Endothelial cell of umbilical vein (primary cell): ENCODE data around the gene HNRNPA1L2. TPM values are rescaled to one million over a fixed set of nuclear protein-coding genes. Genes with fewer than 3 reads are reported as not detected.

Experiments
- BruUV-seq: library from RNA; stranded (reverse); fragments of 400-500 nt; replicated peaks from 2 replicates; lab custom pipeline; 2021; lab: Mats Ljungman, UMichigan
- CTCF ChIA-PET: fragments of 300-600, 350-600 bp; sonication (Branson Sonifier 250); formaldehyde crosslinking; loops from one replicate; lab custom pipeline; 2021; ENCODE audit warnings: antibody characterized with exemption, inconsistent platforms; lab: Charles Lee
- POLR2A ChIA-PET: fragments of 300-600, 350-600 bp; sonication (Branson Sonifier 250); formaldehyde crosslinking; loops from one replicate; lab custom pipeline; 2021; ENCODE audit warnings: antibody characterized with exemption, inconsistent platforms; lab: Charles Lee
- DNase-seq: peaks from one replicate; pipeline ENCODE4 v3.0.0-alpha.2; 2011; ENCODE audit warnings: low read depth, low spot score
- FAIRE-seq: peaks from 2 replicates; lab custom pipeline; 2011; peaks lifted over from hg19 to GRCh38; lab: Jason Lieb, UNC
- H2AFZ ChIP-seq: 2 replicates; pipeline ENCODE4 v1.6.0; 2012; ENCODE audit warnings: low read depth, low read length, control low read depth, inconsistent platforms
- H3K27ac ChIP-seq: 2 replicates; pipeline ENCODE4 v1.5.1; 2011; ENCODE audit warnings: low read depth, mild to moderate bottlenecking, control low read depth, low read length, moderate library complexity; ENCODE audit not compliant: insufficient read depth
- H3K27me3 ChIP-seq, 2 experiments: 2 replicates each; pipeline versions ENCODE4 v1.6.0 to v1.6.1; 2011; ENCODE audit warnings: low read length in 2 of 2, mixed read lengths in 1 of 2; ENCODE audit not compliant: control insufficient read depth in 2 of 2, insufficient read depth in 2 of 2
- H3K36me3 ChIP-seq, 2 experiments: 2 replicates in 1 of 2; 3 replicates in 1 of 2; pipeline ENCODE4 v1.5.1; 2011; ENCODE audit warnings: low read length in 2 of 2, mild to moderate bottlenecking in 1 of 2, moderate library complexity in 1 of 2; ENCODE audit not compliant: control insufficient read depth in 2 of 2, insufficient read depth in 2 of 2; ENCODE audit errors: extremely low read depth in 1 of 2
- H3K4me1 ChIP-seq: 3 replicates; pipeline ENCODE4 v1.5.1; 2011; ENCODE audit warnings: mild to moderate bottlenecking, low read length; ENCODE audit not compliant: control insufficient read depth, insufficient read depth; ENCODE audit errors: extremely low read depth
- H3K4me2 ChIP-seq: 2 replicates; pipeline ENCODE4 v1.6.1; 2011; ENCODE audit warnings: low read length, control low read depth, mixed read lengths; ENCODE audit not compliant: insufficient read depth
- H3K4me3 ChIP-seq, 3 experiments: fragments of 200-600 bp in 1 of 3; sonication (generic), shearing (Covaris generic) in 1 of 3; replicated peaks in 1 of 3; 2 replicates each; pipeline ENCODE4 v1.5.1; 2011 to 2016; ENCODE audit warnings: control low read depth in 3 of 3, low read length in 3 of 3, mild to moderate bottlenecking in 2 of 3, inconsistent platforms in 1 of 3, low read depth in 1 of 3, moderate library complexity in 1 of 3; ENCODE audit not compliant: insufficient read depth in 1 of 3
- H3K79me2 ChIP-seq: 2 replicates; pipeline ENCODE4 v1.6.0; 2012; ENCODE audit warnings: low read length, inconsistent platforms; ENCODE audit not compliant: control insufficient read depth, insufficient read depth
- H3K9ac ChIP-seq: replicated peaks from 2 replicates; pipeline ENCODE3; 2011; ENCODE audit warnings: low read length, control low read depth; ENCODE audit not compliant: insufficient read depth; ENCODE audit errors: extremely low read depth
- H3K9me1 ChIP-seq: replicated peaks from 3 replicates; pipeline ENCODE4 v1.6.0; 2011; ENCODE audit warnings: mild to moderate bottlenecking, low read length; ENCODE audit not compliant: control insufficient read depth, insufficient read depth; ENCODE audit errors: extremely low read depth
- H3K9me3 ChIP-seq: replicated peaks from 2 replicates; pipeline ENCODE4 v1.5.1; 2012; ENCODE audit warnings: low read length, inconsistent platforms; ENCODE audit not compliant: control insufficient read depth, insufficient read depth
- H4K20me1 ChIP-seq: replicated peaks from 2 replicates; pipeline ENCODE3; 2011; ENCODE audit warnings: mild to moderate bottlenecking, low read length; ENCODE audit not compliant: control insufficient read depth, insufficient read depth; ENCODE audit errors: extremely low read depth
- JUN ChIP-seq: IDR thresholded peaks from 2 replicates; pipeline ENCODE4 v1.6.1; 2011; ENCODE audit warnings: borderline replicate concordance, low read depth; ENCODE audit not compliant: insufficient read length, insufficient read depth
- MYC ChIP-seq: IDR thresholded peaks from one replicate; pipeline ENCODE4 v1.6.1; 2011; ENCODE audit warnings: mild to moderate bottlenecking, low read depth, low read length
- dilution Hi-C: fragments of 300-500 bp; cut with MboI; formaldehyde crosslinking; loops from one replicate; pipeline ENCODE4 v1.15.0; 2019; ENCODE audit warnings: low sequenced_read_pairs; ENCODE audit not compliant: extremely low pct_ligation_motif_present
- intact Hi-C: fragments of 100-400 bp; cut with micrococcal nuclease; formaldehyde crosslinking; loops from one replicate; pipeline ENCODE4 v1.10.0; 2022
- polyA plus RNA-seq, 4 experiments: library from polyadenylated mRNA; depleted of rRNA in 3 of 4; stranded (reverse) in 3 of 4; unstranded in 1 of 4; fragments of >200 nt; gene quantifications; 2 replicates each; pipeline versions ENCODE4 v1.2.1 to v1.2.3, GENCODE V29; 2011 to 2012; ENCODE audit warnings: missing spikeins in 1 of 4
- total RNA-seq: library from RNA; stranded (reverse); gene quantifications from 2 replicates; pipeline ENCODE4 v1.2.3, GENCODE V29; 2021
- TF ChIP-seq, protein P1 (sequence below): IDR thresholded peaks from 2 replicates; pipeline ENCODE4 v1.6.1; 2011; ENCODE audit not compliant: insufficient read depth, insufficient read length
- TF ChIP-seq, protein P2 (sequence below), 2 donors: IDR thresholded peaks; 1 replicate in 1 of 2; 2 replicates in 1 of 2; pipeline ENCODE4 v1.5.1; 2011; ENCODE audit warnings: low read length in 2 of 2, mild to moderate bottlenecking in 2 of 2, moderate library complexity in 2 of 2, control low read depth in 1 of 2, inconsistent platforms in 1 of 2, low read depth in 1 of 2; ENCODE audit not compliant: insufficient read depth in 1 of 2; ENCODE audit errors: extremely low read depth in 1 of 2

Gene HNRNPA1L2
- total and polyA plus RNA-seq, 2 donors (not counting 3 experiments of a cell fraction or from before 2014, with no cell fraction given): 5.4 to 11.7 TPM

DNA sequence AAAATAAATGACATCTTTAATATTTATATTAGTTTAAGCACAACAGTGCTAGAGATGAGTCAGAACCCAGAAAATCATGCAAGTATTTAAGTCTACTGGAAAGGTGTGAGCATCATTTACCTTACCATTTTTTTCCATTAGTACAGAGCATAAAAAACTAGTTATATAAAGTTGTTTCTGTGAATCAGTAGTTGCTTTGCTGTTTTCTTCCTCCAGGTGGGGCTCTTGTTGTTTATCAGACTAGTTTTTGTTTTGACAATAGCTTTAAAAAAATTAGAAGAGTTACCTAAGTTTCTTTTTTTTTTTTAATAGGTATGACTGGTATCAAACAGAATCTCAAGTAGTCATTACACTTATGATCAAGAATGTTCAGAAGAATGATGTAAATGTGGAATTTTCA, 23.1 kb downstream of the HNRNPA1L2 start:
- no TSS peak for BruUV-seq
- Histone ChIP-seq H3K4me1 (no peaks in the 10 kb centered on the region), H3K4me2 (no peak overlapping the region), H3K9ac (no peak overlapping the region), H3K27me3 (no peaks in the 10 kb centered on the region), H3K4me3 (no peak overlapping the region), H3K9me3 (no peaks in the 10 kb centered on the region), H3K79me2 (peaks cover 14% of the 10 kb centered on the region), H3K27ac (no peak overlapping the region), H2AFZ (no peak overlapping the region), H3K36me3 (peaks cover 5 to 25% of the 10 kb centered on the region in 2 experiments), H4K20me1 (no peaks in the 10 kb centered on the region), H3K9me1 (no peaks in the 10 kb centered on the region)
- intact Hi-C loops: loop anchor here (1.0 to 2.0 kb wide), 4 partner anchors 74 to 303 kb away; partner anchors contain the start of gene CNMD
- DNase-seq: peak; percentile 46
- dilution Hi-C loops: no loop called here
- TF ChIP-seq, protein P1, sequence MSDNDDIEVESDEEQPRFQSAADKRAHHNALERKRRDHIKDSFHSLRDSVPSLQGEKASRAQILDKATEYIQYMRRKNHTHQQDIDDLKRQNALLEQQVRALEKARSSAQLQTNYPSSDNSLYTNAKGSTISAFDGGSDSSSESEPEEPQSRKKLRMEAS: no peak
- TF ChIP-seq MYC: no peak
- TF ChIP-seq, protein P2, sequence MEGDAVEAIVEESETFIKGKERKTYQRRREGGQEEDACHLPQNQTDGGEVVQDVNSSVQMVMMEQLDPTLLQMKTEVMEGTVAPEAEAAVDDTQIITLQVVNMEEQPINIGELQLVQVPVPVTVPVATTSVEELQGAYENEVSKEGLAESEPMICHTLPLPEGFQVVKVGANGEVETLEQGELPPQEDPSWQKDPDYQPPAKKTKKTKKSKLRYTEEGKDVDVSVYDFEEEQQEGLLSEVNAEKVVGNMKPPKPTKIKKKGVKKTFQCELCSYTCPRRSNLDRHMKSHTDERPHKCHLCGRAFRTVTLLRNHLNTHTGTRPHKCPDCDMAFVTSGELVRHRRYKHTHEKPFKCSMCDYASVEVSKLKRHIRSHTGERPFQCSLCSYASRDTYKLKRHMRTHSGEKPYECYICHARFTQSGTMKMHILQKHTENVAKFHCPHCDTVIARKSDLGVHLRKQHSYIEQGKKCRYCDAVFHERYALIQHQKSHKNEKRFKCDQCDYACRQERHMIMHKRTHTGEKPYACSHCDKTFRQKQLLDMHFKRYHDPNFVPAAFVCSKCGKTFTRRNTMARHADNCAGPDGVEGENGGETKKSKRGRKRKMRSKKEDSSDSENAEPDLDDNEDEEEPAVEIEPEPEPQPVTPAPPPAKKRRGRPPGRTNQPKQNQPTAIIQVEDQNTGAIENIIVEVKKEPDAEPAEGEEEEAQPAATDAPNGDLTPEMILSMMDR (IDR thresholded peaks at IDR 0.05; ENCODE audit: extremely low read depth in 1 of 2, insufficient read depth in 1 of 2, low read depth in 1 of 2, low read length in 2 of 2): peak in 1 of 2 donors; percentile 34
- CTCF ChIA-PET: interaction anchor here (0.5 to 3.4 kb wide), 30 partner anchors 9 to 585 kb away, joined by 3 to 73 read pairs (median 6); partner anchors contain the start of genes HNRNPA1L2, PCDH8 and SUGT1
- no peak for FAIRE-seq
- POLR2A ChIA-PET: interaction anchor here (0.6 kb wide), 1 partner anchor 13 kb away, joined by 3 read pairs; the partner anchor contains the start of gene SUGT1

DNA sequence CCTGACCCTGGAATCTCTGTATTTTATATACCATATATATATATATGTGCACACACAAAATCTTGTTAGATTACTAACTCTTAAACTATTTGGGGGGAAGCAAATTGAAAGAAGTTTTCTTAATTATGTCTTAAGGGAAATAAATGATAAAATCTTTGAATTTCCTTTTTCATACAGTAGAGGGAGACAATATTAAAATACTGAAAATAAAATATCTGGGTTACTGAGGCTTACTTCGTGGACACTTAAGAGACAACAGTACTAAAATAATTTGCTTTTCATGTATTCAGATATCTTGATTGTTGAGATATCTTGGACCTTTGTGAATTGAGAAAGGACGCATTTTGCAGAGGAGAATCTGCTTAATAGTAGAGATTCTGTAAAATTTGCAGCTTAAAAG, 27.4 kb downstream of the HNRNPA1L2 start:
- H3K27me3 ChIP-seq: no peaks in the 10 kb centered on the region
- TF ChIP-seq JUN: no peak
- no peaks in the 10 kb centered on the region for H3K9me3 ChIP-seq
- H3K36me3 ChIP-seq: peaks cover 0 to 12% of the 10 kb centered on the region in 2 experiments
- no peak overlapping the region for H3K4me2 ChIP-seq
- FAIRE-seq (no peak), DNase-seq (no peak)
- dilution Hi-C loops: no loop called here
- intact Hi-C loops: no loop called here
- no peak overlapping the region for H3K4me3 ChIP-seq
- ChIA-PET POLR2A (no interaction called here), CTCF (interaction anchor here (1.2 to 1.3 kb wide), 2 partner anchors 11 to 16 kb away, joined by 3 to 4 read pairs; no protein-coding TSS in a partner anchor)
- peaks cover 33% of the 10 kb centered on the region for H3K79me2 ChIP-seq
- H2AFZ ChIP-seq: no peak overlapping the region
- H3K4me1 ChIP-seq: no peaks in the 10 kb centered on the region
- no TSS peak for BruUV-seq
- no peak overlapping the region for H3K27ac ChIP-seq
- no peak overlapping the region for H3K9ac ChIP-seq
- no peaks in the 10 kb centered on the region for H4K20me1 ChIP-seq
- H3K9me1 ChIP-seq: no peaks in the 10 kb centered on the region
